ENCODE data around the gene KCNC3. TPM values are rescaled to one million over a fixed set of nuclear protein-coding genes. Genes with fewer than 3 reads are reported as not detected.

Gene KCNC3
- total and polyA plus RNA-seq, 10 of the 15 experiments (the other 5 are each of a cell fraction or from before 2014, with no cell fraction given) = 0.08 to 3.8 (median 0.44) TPM; not detected in 2

DNA sequence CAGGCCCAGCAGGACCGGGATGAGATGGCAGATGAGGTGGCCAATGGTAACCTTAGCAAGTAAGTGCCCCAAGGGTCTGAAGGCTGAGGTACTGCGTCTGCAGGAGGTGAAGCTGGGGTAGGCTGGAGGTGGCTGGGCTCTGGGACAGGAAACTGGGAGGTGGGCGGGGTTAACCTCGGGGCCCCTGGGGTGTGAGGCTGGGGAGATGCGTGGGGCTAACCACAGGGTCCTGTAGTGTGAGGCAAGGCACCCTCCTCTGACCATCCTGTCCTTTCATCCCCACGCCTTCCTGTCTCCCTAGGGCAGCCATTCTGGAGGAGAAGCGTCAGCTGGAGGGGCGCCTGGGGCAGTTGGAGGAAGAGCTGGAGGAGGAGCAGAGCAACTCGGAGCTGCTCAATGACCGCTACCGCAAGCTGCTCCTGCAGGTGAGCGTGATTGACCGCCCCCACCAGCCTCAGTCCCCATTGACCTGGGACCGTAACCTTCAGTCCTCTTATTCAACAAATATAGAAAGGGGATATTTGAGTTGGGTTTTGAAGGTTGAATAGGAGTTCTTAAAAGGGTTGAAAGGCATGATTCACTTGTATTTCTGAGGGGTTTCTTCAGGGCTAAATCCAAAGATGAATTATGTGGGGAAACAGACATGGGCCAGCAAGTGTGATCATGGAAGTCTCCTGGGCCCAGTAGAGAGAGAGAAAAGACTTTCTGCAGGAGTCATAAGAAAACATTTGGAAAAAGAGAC, 35.7 kb downstream of the KCNC3 start:
- no peak for ATAC-seq
- Histone ChIP-seq H2AFZ (ENCODE audit: control insufficient read depth, low read depth, low read length) (no peak overlapping the region), H3K9ac (ENCODE audit: control insufficient read depth, insufficient read depth, low read length) (no peak overlapping the region), H4K20me1 (ENCODE audit: control insufficient read depth, insufficient read depth) (no peaks in the 10 kb centered on the region), H3K4me3 (no peak overlapping the region), H3K9me3 (replicated peaks; ENCODE audit: control insufficient read depth, insufficient read depth, low read length) (no peaks in the 10 kb centered on the region; the same call in 2 of the 3 replicates), H3K36me3 (ENCODE audit: control insufficient read depth in 2 of 2, insufficient read depth in 2 of 2, low read length in 1 of 2) (no peaks in the 10 kb centered on the region), H3K27ac (ENCODE audit: control insufficient read depth, insufficient read depth) (no peak overlapping the region), H3K79me2 (ENCODE audit: control insufficient read depth, insufficient read depth, low read length) (no peaks in the 10 kb centered on the region), H3K4me2 (ENCODE audit: control insufficient read depth, insufficient read depth) (no peak overlapping the region), H3K27me3 (replicated peaks in 1 of 2; ENCODE audit: control insufficient read depth in 2 of 2, insufficient read depth in 2 of 2, low read length in 1 of 2) (no peaks in the 10 kb centered on the region), H3K4me1 (ENCODE audit: control insufficient read depth, insufficient read depth, low read length) (no peaks in the 10 kb centered on the region)
- no peak for FAIRE-seq
- ChIA-PET POLR2A (no interaction called here), CTCF (interaction anchor here (0.6 kb wide), 1 partner anchor 74 kb away, joined by 4 read pairs; no protein-coding TSS in a partner anchor), RAD21 (ENCODE audit: unreplicated experiment) (no interaction called here), SMC1A (ENCODE audit: uncharacterized antibody, unreplicated experiment) (no interaction called here)
- WGBS (ENCODE audit: insufficient coverage, insufficient replicate concordance, low lambda C conversion rate, missing lambda C conversion rate) = 40% methylated on average over 14 of the region's 14 CpGs
- intact Hi-C loops (cut with micrococcal nuclease; ENCODE audit: unreplicated experiment) (no loop called here), in situ Hi-C loops (cut with MboI) (no loop called here)
- TF ChIP-seq NFYB (IDR thresholded peaks at IDR 0.05; ENCODE audit: insufficient read depth, low read depth, low read length) (no peak), TBL1XR1 (IDR thresholded peaks at IDR 0.05; ENCODE audit: low read depth, low read length) (no peak), BACH1 (IDR thresholded peaks at IDR 0.05; ENCODE audit: borderline replicate concordance) (no peak), BCL11A (IDR thresholded peaks at IDR 0.05; ENCODE audit: low read depth, low read length) (no peak), RCOR1 (conservative IDR thresholded peaks at IDR 0.05; ENCODE audit: low read depth, low read length) (no peak), BHLHE40 (IDR thresholded peaks at IDR 0.05; ENCODE audit: borderline replicate concordance in 1 of 2, low read depth in 2 of 2, low read length in 1 of 2) (no peak), MYC (IDR thresholded peaks at IDR 0.05; ENCODE audit: insufficient read depth, insufficient read length, insufficient replicate concordance, low read length, severe bottlenecking) (no peak), ZBED1 (IDR thresholded peaks at IDR 0.05; ENCODE audit: borderline replicate concordance) (no peak), FOXK2 (IDR thresholded peaks at IDR 0.05) (no peak), PRDM15 (CRISPR knock-in tag; IDR thresholded peaks at IDR 0.05) (no peak), POLR2A (IDR thresholded peaks at IDR 0.05; ENCODE audit: low read depth, low read length) (no peak), RBBP5 (conservative IDR thresholded peaks at IDR 0.05) (no peak)
- DNase-seq (ENCODE audit: low read depth, low spot score) = no peak
- BruUV-seq (replicated peaks) = no TSS peak
